Adipocyte (in vitro differentiated cells): ENCODE measurements around the gene C11orf86.
"Not testable (repeated sequence)": the region's sequence is repeated elsewhere in the genome, so short reads cannot be mapped to it uniquely, and the experiment has no call there.

Source experiments
- DNase-seq: peaks from one replicate; pipeline ENCODE4 v3.0.0-alpha.2; 2015; ENCODE audit warnings: low read depth
- H3K27me3 ChIP-seq: replicated peaks from 2 replicates; pipeline ENCODE4 v1.7.0; 2013; ENCODE audit warnings: mild to moderate bottlenecking, low read length, moderate library complexity; ENCODE audit not compliant: control insufficient read depth, insufficient read depth
- H3K36me3 ChIP-seq: 2 replicates; pipeline ENCODE4 v1.7.0; 2013; ENCODE audit warnings: low read length, mild to moderate bottlenecking, moderate library complexity; ENCODE audit not compliant: control insufficient read depth, insufficient read depth, severe bottlenecking
- H3K4me1 ChIP-seq: 2 replicates; pipeline ENCODE4 v1.7.0; 2013; ENCODE audit warnings: mild to moderate bottlenecking, low read length, moderate library complexity; ENCODE audit not compliant: control insufficient read depth, insufficient read depth
- H3K4me3 ChIP-seq: 2 replicates; pipeline ENCODE4 v1.7.0; 2013; ENCODE audit warnings: mild to moderate bottlenecking, low read length, moderate library complexity
- H3K9ac ChIP-seq: 2 replicates; pipeline ENCODE4 v1.7.0; 2013; ENCODE audit warnings: mild to moderate bottlenecking, low read length, moderate library complexity
- H3K9me3 ChIP-seq: 2 replicates; pipeline ENCODE4 v1.7.0; 2013; ENCODE audit warnings: mild to moderate bottlenecking, low read length, moderate library complexity; ENCODE audit not compliant: control insufficient read depth

The C11orf86 gene

GRCh38 chr11:66953081-66953833 lies 21.8 kb upstream of the C11orf86 start:
- H3K4me3 ChIP-seq: no peak overlapping the region
- H3K27me3 ChIP-seq: no peaks in the 10 kb centered on the region
- no peak for DNase-seq
- H3K36me3 ChIP-seq: peaks cover 9% of the 10 kb centered on the region
- H3K4me1 ChIP-seq: peaks cover 26% of the 10 kb centered on the region
- no peak overlapping the region for H3K9ac ChIP-seq
- no peaks in the 10 kb centered on the region for H3K9me3 ChIP-seq

GRCh38 chr11:66956689-66957290 lies 18.3 kb upstream of the C11orf86 start:
- peak; percentile 60 for DNase-seq
- H3K9ac ChIP-seq: peak overlapping the region; percentile 87
- H3K27me3 ChIP-seq: no peaks in the 10 kb centered on the region
- no peaks in the 10 kb centered on the region for H3K36me3 ChIP-seq
- peak overlapping the region; percentile 84 for H3K4me3 ChIP-seq
- peaks cover 25% of the 10 kb centered on the region for H3K4me1 ChIP-seq
- no peaks in the 10 kb centered on the region for H3K9me3 ChIP-seq

- Histone ChIP-seq H3K4me1 (peaks cover 19% of the 10 kb centered on the region), H3K9me3 (no peaks in the 10 kb centered on the region), H3K4me3 (peak overlapping the region; percentile 84), H3K9ac (peak overlapping the region; percentile 87), H3K36me3 (no peaks in the 10 kb centered on the region), H3K27me3 (no peaks in the 10 kb centered on the region)
- no peak for DNase-seq
Observed at GRCh38 chr11:66957971-66958231, 17.2 kb upstream of the C11orf86 start.

- peaks cover 19% of the 10 kb centered on the region for H3K4me1 ChIP-seq
- peak; percentile 100 for DNase-seq
- H3K9me3 ChIP-seq: no peaks in the 10 kb centered on the region
- peak within 1 kb of the TSS; percentile 84 for H3K4me3 ChIP-seq
- H3K9ac ChIP-seq: peak within 1 kb of the TSS; percentile 87
- no peaks in the 10 kb centered on the region for H3K36me3 ChIP-seq
- H3K27me3 ChIP-seq: no peaks in the 10 kb centered on the region
Observed at GRCh38 chr11:66958232-66958955, 16.7 kb upstream of the C11orf86 start, which contains the start of gene PC. Gene PC, minus strand, starts transcription at chr11:66958383. Its CDS starts 86,224 bp downstream, at chr11:66872159.

GRCh38 chr11:66958956-66959274 lies 16.2 kb upstream of the C11orf86 start:
- H3K36me3 ChIP-seq: no peaks in the 10 kb centered on the region
- H3K9ac ChIP-seq: peak overlapping the region; percentile 14
- peaks cover 19% of the 10 kb centered on the region for H3K4me1 ChIP-seq
- H3K4me3 ChIP-seq: peak overlapping the region; percentile 64
- no peak for DNase-seq
- no peaks in the 10 kb centered on the region for H3K9me3 ChIP-seq
- no peaks in the 10 kb centered on the region for H3K27me3 ChIP-seq

GRCh38 chr11:66961691-66962213 lies 13.4 kb upstream of the C11orf86 start:
- peaks cover 23% of the 10 kb centered on the region for H3K4me1 ChIP-seq
- H3K36me3 ChIP-seq, H3K4me3 ChIP-seq, H3K9me3 ChIP-seq, H3K9ac ChIP-seq, DNase-seq, H3K27me3 ChIP-seq: not testable (repeated sequence)

- Histone ChIP-seq H3K9me3 (no peaks in the 10 kb centered on the region), H3K4me3 (no peak overlapping the region), H3K36me3 (no peaks in the 10 kb centered on the region), H3K4me1 (peaks cover 21% of the 10 kb centered on the region), H3K9ac (no peak overlapping the region), H3K27me3 (no peaks in the 10 kb centered on the region)
- no peak for DNase-seq
Observed at GRCh38 chr11:66962247-66962646, 12.9 kb upstream of the C11orf86 start.

GRCh38 chr11:66962801-66963200 lies 12.3 kb upstream of the C11orf86 start:
- H3K9ac ChIP-seq: no peak overlapping the region
- peaks cover 20% of the 10 kb centered on the region for H3K4me1 ChIP-seq
- H3K27me3 ChIP-seq: no peaks in the 10 kb centered on the region
- no peaks in the 10 kb centered on the region for H3K9me3 ChIP-seq
- no peak for DNase-seq
- no peaks in the 10 kb centered on the region for H3K36me3 ChIP-seq
- no peak overlapping the region for H3K4me3 ChIP-seq

- Histone ChIP-seq H3K4me3 (no peak overlapping the region), H3K36me3 (no peaks in the 10 kb centered on the region), H3K27me3 (no peaks in the 10 kb centered on the region), H3K9ac (no peak overlapping the region), H3K4me1 (peaks cover 25% of the 10 kb centered on the region), H3K9me3 (no peaks in the 10 kb centered on the region)
- no peak for DNase-seq
Observed at GRCh38 chr11:66964495-66964894, 10.6 kb upstream of the C11orf86 start.

- Histone ChIP-seq H3K9ac (no peak overlapping the region), H3K36me3 (no peaks in the 10 kb centered on the region), H3K4me1 (peaks cover 41% of the 10 kb centered on the region), H3K9me3 (no peaks in the 10 kb centered on the region), H3K4me3 (no peak overlapping the region), H3K27me3 (no peaks in the 10 kb centered on the region)
- DNase-seq: no peak
Observed at GRCh38 chr11:66966351-66966750, 8.8 kb upstream of the C11orf86 start.

GRCh38 chr11:66967670-66968425 lies 7.3 kb upstream of the C11orf86 start:
- H3K9me3 ChIP-seq: no peaks in the 10 kb centered on the region
- no peaks in the 10 kb centered on the region for H3K36me3 ChIP-seq
- H3K9ac ChIP-seq: no peak overlapping the region
- no peaks in the 10 kb centered on the region for H3K27me3 ChIP-seq
- peak; percentile 54 for DNase-seq
- no peak overlapping the region for H3K4me3 ChIP-seq
- peaks cover 50% of the 10 kb centered on the region for H3K4me1 ChIP-seq
